ENCODE data around the gene GRAP2.

DNA sequence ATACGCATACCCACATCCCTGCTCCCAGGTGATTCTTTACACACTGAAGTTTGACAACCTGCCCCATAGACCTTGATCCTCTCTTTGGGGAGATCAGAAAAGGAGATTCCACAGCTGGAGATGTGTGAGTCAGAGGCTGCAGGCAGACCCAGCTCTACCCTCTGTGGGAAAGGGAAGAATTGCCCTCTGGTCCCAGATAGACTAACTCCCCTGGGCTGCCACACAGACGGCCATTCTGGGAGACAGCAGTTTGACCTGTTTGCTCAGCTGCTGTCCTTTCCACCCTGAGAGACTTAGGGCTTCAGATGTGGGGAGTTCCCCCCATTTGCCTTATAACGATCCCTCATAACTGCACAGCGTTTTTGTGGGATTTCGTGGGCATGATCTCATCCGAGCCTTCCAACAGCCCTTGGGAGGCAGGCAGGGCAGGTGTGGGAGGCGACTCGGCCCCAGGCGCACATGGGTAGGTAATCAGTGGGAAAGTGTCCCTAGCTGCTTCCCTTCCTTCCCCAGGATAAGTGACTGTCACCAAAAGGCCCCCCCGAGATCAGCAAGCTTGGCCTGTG lies 107.9 kb downstream of the GRAP2 start:
- TF ChIP-seq, protein P1, sequence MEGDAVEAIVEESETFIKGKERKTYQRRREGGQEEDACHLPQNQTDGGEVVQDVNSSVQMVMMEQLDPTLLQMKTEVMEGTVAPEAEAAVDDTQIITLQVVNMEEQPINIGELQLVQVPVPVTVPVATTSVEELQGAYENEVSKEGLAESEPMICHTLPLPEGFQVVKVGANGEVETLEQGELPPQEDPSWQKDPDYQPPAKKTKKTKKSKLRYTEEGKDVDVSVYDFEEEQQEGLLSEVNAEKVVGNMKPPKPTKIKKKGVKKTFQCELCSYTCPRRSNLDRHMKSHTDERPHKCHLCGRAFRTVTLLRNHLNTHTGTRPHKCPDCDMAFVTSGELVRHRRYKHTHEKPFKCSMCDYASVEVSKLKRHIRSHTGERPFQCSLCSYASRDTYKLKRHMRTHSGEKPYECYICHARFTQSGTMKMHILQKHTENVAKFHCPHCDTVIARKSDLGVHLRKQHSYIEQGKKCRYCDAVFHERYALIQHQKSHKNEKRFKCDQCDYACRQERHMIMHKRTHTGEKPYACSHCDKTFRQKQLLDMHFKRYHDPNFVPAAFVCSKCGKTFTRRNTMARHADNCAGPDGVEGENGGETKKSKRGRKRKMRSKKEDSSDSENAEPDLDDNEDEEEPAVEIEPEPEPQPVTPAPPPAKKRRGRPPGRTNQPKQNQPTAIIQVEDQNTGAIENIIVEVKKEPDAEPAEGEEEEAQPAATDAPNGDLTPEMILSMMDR (CRISPR knock-in tag; IDR thresholded peaks at IDR 0.05): no peak
- TF ChIP-seq EZH2 (conservative IDR thresholded peaks at IDR 0.05; ENCODE audit: low read depth, low read length): no peak
- TF ChIP-seq, protein P2, sequence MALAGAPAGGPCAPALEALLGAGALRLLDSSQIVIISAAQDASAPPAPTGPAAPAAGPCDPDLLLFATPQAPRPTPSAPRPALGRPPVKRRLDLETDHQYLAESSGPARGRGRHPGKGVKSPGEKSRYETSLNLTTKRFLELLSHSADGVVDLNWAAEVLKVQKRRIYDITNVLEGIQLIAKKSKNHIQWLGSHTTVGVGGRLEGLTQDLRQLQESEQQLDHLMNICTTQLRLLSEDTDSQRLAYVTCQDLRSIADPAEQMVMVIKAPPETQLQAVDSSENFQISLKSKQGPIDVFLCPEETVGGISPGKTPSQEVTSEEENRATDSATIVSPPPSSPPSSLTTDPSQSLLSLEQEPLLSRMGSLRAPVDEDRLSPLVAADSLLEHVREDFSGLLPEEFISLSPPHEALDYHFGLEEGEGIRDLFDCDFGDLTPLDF (CRISPR knock-in tag; IDR thresholded peaks at IDR 0.05): no peak
- no peak for TF ChIP-seq GTF3A (CRISPR knock-in tag; conservative IDR thresholded peaks at IDR 0.05)

Data from HepG2 (cell line).